ENCODE data around the gene LAIR2.

LAIR2 gene, protein sequence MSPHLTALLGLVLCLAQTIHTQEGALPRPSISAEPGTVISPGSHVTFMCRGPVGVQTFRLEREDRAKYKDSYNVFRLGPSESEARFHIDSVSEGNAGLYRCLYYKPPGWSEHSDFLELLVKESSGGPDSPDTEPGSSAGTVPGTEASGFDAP

DNA sequence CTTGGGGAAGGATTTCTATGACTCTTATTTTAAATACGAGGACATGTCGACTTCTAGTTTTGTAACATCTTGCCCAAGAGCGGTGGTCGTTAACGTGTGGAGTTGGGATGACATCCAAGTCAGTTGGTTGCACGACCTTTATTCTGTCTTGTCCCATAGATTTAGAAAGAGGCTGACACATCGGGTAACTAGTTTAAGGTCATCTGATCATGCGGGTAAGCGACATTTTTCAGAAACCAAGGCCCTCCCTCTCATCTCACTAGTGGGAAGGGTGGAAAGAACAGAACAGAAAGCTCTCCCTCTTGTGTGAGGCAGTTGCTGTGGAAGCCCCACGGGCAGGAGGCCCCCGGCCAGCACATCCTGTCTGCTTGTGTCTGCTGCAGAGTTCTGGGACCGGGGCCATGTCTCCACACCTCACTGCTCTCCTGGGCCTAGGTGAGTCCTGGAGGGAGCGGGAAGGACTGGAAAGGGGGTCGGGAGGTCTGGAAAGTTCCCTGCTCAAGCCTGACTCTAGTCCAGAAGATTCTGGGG, at the start of gene LAIR2:
Gene LAIR2 (plus strand): TSS at position 314 of the 531 bp plus-strand sequence. CDS start 88 bp downstream, at position 402.
- TF ChIP-seq, protein P1, sequence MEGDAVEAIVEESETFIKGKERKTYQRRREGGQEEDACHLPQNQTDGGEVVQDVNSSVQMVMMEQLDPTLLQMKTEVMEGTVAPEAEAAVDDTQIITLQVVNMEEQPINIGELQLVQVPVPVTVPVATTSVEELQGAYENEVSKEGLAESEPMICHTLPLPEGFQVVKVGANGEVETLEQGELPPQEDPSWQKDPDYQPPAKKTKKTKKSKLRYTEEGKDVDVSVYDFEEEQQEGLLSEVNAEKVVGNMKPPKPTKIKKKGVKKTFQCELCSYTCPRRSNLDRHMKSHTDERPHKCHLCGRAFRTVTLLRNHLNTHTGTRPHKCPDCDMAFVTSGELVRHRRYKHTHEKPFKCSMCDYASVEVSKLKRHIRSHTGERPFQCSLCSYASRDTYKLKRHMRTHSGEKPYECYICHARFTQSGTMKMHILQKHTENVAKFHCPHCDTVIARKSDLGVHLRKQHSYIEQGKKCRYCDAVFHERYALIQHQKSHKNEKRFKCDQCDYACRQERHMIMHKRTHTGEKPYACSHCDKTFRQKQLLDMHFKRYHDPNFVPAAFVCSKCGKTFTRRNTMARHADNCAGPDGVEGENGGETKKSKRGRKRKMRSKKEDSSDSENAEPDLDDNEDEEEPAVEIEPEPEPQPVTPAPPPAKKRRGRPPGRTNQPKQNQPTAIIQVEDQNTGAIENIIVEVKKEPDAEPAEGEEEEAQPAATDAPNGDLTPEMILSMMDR (IDR thresholded peaks at IDR 0.05; ENCODE audit: low read depth, low read length, missing control alignments): no peak
- H3K4me3 ChIP-seq (ENCODE audit: low read depth, low read length): no peak within 1 kb of the TSS
- DNase-seq (ENCODE audit: low read depth): no peak
- in situ Hi-C loops (cut with HindIII; ENCODE audit: low sequenced_read_pairs): no loop called here

DNA sequence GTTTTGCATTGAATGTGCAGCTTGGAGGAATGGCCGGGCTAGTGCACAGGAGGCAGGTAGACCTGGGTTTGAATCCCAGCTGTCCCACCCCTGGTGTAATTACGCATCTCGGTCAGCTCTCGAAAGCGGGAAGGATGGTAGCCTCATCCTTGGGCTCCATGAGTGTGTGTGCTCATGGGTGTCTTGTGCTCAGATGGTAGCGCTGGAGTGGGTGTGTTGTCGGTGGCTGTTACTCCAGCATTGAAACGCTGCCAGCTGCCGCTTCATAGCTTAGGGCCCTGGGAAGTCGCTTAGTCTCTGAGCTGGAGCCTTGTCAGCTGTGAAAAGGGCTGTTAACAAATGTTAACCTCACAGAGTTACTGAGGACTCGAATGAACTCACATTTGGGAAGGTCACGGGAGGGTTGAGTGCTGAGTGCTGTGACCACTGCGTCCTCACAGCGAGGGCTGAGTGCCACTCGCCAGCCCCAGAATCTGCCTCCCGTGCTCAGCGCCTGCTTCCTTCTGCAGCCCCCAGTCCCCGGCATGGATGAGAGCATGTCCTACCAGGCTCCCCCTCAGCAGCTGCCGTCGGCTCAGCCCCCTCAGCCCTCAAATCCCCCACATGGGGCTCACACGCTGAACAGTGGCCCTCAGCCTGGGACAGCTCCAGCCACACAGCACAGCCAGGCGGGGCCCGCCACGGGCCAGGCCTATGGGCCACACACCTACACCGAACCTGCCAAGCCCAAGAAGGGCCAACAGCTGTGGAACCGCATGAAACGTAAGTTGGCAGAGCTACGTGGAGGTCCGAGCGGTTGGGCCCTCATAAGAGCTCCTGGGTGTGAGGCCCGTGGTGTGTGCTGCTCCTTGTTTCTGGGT, 48.5 kb upstream of the LAIR2 start:
- TF ChIP-seq, protein P1 (IDR thresholded peaks at IDR 0.05; ENCODE audit: low read depth, low read length, missing control alignments): no peak
- in situ Hi-C loops (cut with HindIII; ENCODE audit: low sequenced_read_pairs): loop anchor here (10.0 to 25.0 kb wide), 2 partner anchors 631 to 1158 kb away; partner anchors contain the start of genes ZNF524, ZNF784 and ZNF865
- no peak for DNase-seq (ENCODE audit: low read depth)
- no peak overlapping the region for H3K4me3 ChIP-seq (ENCODE audit: low read depth, low read length)

DNA sequence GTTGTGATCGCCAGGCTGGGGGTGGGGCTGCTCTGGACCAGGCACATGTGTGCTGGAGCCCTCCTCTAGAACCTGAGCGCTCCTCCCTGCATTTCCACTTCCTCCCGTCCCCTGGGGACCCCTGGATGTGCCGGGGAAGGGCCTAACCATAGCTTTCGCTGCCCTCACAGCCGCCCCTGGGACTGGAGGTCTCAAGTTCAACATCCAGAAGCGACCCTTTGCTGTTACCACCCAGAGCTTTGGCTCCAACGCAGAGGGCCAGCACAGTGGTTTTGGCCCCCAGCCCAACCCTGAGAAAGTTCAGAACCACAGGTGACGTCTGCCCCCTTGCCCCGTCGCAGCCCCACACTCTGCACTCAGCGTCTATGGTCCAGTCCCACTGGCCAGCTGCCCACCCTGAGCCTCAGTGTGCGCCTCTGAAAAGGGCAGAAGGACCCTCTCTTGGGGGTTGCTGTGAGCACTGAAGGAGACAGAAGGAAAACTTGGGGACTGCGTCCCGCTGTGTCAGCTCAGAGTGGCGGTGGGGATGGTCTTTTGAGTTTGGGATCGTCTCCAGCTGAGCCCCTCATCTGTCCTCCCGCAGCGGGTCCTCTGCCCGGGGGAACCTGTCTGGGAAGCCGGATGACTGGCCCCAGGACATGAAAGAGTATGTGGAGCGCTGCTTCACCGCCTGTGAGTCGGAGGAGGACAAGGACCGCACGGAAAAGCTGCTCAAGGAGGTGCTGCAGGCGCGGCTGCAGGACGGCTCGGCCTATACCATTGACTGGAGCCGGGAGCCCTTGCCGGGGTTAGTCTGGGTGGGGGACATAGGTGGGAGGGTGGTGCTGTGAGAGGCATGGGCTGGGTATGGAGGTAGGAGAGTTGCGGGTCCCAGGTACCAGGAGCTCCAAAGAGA, 47.6 kb upstream of the LAIR2 start:
- TF ChIP-seq, protein P1 (IDR thresholded peaks at IDR 0.05; ENCODE audit: low read depth, low read length, missing control alignments): no peak
- DNase-seq (ENCODE audit: low read depth): no peak
- H3K4me3 ChIP-seq (ENCODE audit: low read depth, low read length): no peak overlapping the region
- in situ Hi-C loops (cut with HindIII; ENCODE audit: low sequenced_read_pairs): loop anchor here (10.0 to 25.0 kb wide), 2 partner anchors 630 to 1157 kb away; partner anchors contain the start of genes ZNF524, ZNF784 and ZNF865

DNA sequence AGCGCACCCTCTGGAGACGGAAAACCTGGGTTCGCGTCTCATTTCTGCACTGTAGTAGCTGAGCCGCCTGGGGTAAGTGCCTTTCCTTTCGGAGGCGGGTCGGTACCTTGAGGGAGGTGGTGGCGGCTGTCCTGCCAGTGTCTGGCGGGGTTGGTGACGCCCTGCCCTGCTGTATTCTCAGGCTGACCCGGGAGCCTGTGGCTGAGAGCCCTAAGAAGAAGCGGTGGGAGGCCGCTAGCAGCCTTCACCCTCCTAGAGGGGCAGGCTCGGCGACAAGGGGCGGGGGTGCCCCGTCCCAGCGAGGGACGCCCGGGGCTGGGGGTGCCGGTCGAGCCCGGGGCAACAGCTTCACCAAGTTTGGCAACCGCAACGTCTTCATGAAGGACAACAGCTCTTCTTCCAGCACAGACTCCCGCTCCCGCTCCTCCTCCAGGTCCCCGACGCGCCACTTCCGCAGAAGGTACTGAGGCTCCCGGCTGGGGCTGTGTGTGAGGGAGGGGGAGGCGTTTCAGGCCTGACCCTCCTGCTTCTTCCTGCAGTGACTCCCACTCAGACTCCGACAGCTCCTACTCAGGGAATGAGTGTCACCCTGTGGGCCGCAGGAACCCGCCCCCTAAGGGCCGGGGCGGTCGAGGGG, 46.7 kb upstream of the LAIR2 start:
- in situ Hi-C loops (cut with HindIII; ENCODE audit: low sequenced_read_pairs): loop anchor here (10.0 to 25.0 kb wide), 2 partner anchors 629 to 1156 kb away; partner anchors contain the start of genes ZNF524, ZNF784 and ZNF865
- TF ChIP-seq, protein P1 (IDR thresholded peaks at IDR 0.05; ENCODE audit: low read depth, low read length, missing control alignments): no peak
- DNase-seq (ENCODE audit: low read depth): no peak
- H3K4me3 ChIP-seq (ENCODE audit: low read depth, low read length): no peak overlapping the region

DNA sequence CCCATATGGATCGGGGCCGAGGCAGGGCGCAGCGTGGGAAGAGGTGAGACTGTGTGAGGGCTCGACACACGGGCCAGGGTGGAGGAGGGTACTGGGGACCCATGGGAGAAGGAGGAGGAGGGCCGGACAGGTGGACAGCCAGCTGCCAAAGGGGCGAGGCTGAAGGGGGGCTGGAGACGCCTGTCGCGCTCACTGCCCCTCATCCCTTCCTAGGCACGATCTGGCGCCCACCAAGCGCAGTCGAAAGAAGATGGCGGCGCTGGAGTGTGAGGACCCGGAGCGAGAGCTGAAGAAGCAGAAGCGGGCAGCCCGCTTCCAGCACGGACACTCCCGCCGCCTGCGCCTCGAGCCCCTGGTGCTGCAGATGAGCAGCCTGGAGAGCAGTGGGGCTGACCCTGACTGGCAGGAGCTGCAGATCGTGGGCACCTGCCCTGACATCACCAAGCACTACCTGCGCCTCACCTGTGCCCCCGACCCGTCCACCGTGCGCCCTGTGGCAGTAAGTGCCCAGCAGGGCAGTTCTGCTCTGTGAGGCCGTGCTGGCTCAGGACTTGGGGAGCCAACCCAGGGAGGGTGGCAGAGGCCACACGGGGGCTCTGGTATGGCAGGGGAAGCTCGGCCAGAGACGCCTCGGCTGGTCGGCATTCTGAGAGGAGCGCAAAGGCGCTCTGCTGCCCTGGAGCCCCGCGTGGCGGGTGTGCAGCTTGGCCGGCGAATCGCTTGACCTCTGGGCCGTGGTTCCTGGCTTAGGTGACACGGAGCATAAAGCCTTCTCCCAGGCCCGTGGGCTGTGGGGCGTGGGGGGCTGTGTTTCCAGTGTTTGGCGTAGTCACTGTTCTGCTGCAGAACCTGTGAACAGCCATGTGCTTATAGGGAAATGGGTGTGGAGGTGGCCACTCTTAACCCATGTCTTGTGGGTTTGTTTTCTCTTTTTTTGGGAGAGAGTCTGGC, 45.9 kb upstream of the LAIR2 start:
- DNase-seq (ENCODE audit: low read depth): no peak
- H3K4me3 ChIP-seq (ENCODE audit: low read depth, low read length): no peak overlapping the region
- TF ChIP-seq, protein P1 (IDR thresholded peaks at IDR 0.05; ENCODE audit: low read depth, low read length, missing control alignments): no peak
- in situ Hi-C loops (cut with HindIII; ENCODE audit: low sequenced_read_pairs): loop anchor here (10.0 to 25.0 kb wide), 2 partner anchors 628 to 1156 kb away; partner anchors contain the start of genes ZNF524, ZNF784 and ZNF865
